Lung (tissue), 12 donors: ENCODE measurements around the gene LMNTD2. TPM values are rescaled to one million over a fixed set of nuclear protein-coding genes. Genes with fewer than 3 reads are reported as not detected.

Source experiments
- ATAC-seq: fragments of 200-7000 bp; cut with Tn5 transposase; one replicate; pipeline ENCODE4 v1.9.1; 2020; ENCODE audit warnings: moderate number of reproducible peaks; ENCODE audit not compliant: insufficient read depth, low FRiP score
- DNase-seq, 3 donors: peaks; one replicate each; pipeline ENCODE4 v3.0.0-alpha.2; 2013 to 2017
- H3K27ac ChIP-seq, 2 donors: one replicate each; pipeline ENCODE4 v1.5.1; 2013; ENCODE audit warnings: mild to moderate bottlenecking in 2 of 2, moderate library complexity in 2 of 2, control low read depth in 1 of 2, inconsistent platforms in 1 of 2, low read depth in 1 of 2, low read length in 1 of 2
- H3K27me3 ChIP-seq, 3 donors: one replicate each; pipeline ENCODE4 v1.5.1; 2013; ENCODE audit warnings: low read length in 2 of 3; ENCODE audit not compliant: control insufficient read depth in 3 of 3, insufficient read depth in 3 of 3
- H3K36me3 ChIP-seq, 4 donors: one replicate each; pipeline ENCODE4 v1.5.1; 2013; ENCODE audit warnings: low read length in 4 of 4, mild to moderate bottlenecking in 1 of 4, moderate library complexity in 1 of 4; ENCODE audit not compliant: control insufficient read depth in 4 of 4, insufficient read depth in 4 of 4
- H3K4me1 ChIP-seq, 5 donors: one replicate each; pipeline ENCODE4 v1.5.1; 2013; ENCODE audit warnings: low read length in 5 of 5, mild to moderate bottlenecking in 2 of 5, moderate library complexity in 1 of 5; ENCODE audit not compliant: control insufficient read depth in 5 of 5, insufficient read depth in 5 of 5
- H3K4me3 ChIP-seq: one replicate; pipeline ENCODE4 v1.5.1; 2013; ENCODE audit warnings: mild to moderate bottlenecking, control low read depth, moderate library complexity
- H3K9ac ChIP-seq, 2 donors: one replicate each; pipeline ENCODE4 v1.5.1; 2013; ENCODE audit warnings: low read length in 2 of 2, control low read depth in 1 of 2; ENCODE audit not compliant: insufficient read depth in 1 of 2
- H3K9me3 ChIP-seq, 4 donors: one replicate each; pipeline ENCODE4 v1.5.1; 2013; ENCODE audit warnings: low read length in 3 of 4, mild to moderate bottlenecking in 1 of 4, moderate library complexity in 1 of 4; ENCODE audit not compliant: control insufficient read depth in 4 of 4, insufficient read depth in 3 of 4
- WGBS, 2 donors: extraction: QIAGEN DNeasy Blood & Tissue Kit; methylation state at CpG; one replicate each; pipeline ENCODE4 v1.1.7; 2013; 5-methylcytosine and 5-hydroxymethylcytosine counted together
- polyA plus RNA-seq, 2 donors: library from polyadenylated mRNA; stranded (reverse); fragments of 200-250 nt; gene quantifications; one replicate each; pipeline ENCODE4 v1.2.1, GENCODE V29; 2013
- total RNA-seq, 2 donors: library from RNA; depleted of rRNA in 1 of 2; stranded (reverse); fragments of >200 nt in 1 of 2; gene quantifications; one replicate each; pipeline ENCODE4 v1.2.1, GENCODE V29; 2014 to 2021
- TF ChIP-seq, protein P1 (sequence below): IDR thresholded peaks from 2 replicates; pipeline ENCODE4 v1.5.1; 2012; ENCODE audit warnings: mild to moderate bottlenecking; ENCODE audit errors: control extremely low read depth, extremely low read depth
- donor health status: control.
- donor health status: control.
- donor health status: Bipolar disorder and iron deficiency.
- donor health status: healthy.
- donor health status: DM: yes; HTN: yes; CAD: no.

Gene LMNTD2
- total and polyA plus RNA-seq, 4 donors, result 2.3 to 9.7 (median 3.8) TPM

DNA sequence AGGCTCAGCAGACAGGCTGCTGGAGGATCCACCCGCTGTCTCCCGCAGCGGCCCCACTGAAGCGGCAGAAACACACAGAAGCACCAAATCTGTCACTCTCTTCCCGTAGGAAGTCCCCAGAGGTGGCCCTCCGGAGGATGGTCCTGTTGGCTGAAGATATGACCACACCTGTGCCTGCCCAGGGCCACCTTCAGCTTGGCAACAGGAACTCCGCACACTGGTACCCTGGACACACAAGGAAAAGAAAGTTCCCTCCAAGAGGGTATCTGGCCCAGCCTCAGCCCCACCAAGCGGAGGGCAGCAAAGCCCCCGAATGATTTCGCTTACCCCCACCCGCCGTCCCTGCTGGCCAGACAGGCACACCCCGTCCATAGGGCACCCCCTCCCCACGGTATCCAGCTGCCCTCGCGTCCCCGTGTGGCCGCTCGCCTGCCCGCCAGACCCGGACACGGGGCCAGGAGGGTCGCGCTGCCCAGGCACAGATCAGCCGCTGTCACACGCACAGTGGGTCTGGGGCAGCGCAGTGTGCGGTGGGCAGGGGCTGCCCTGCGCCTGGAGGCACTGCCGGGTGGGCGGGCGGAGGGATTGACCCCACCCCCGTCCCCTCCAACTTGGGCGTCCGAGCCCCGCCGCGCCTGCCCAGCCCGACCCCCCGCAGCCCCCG is 7.2 kb upstream of the LMNTD2 start:
- Histone ChIP-seq H3K27me3 (no peaks in the 10 kb centered on the region), H3K36me3 (peaks cover 0 to 9% (median 0%) of the 10 kb centered on the region in 4 donors), H3K9ac (no peak overlapping the region), H3K27ac (peak overlapping the region; percentile 76 to 86), H3K4me1 (peaks cover 0 to 21% (median 10%) of the 10 kb centered on the region in 5 donors), H3K9me3 (no peaks in the 10 kb centered on the region), H3K4me3 (peak overlapping the region; percentile 20)
- TF ChIP-seq, protein P1, sequence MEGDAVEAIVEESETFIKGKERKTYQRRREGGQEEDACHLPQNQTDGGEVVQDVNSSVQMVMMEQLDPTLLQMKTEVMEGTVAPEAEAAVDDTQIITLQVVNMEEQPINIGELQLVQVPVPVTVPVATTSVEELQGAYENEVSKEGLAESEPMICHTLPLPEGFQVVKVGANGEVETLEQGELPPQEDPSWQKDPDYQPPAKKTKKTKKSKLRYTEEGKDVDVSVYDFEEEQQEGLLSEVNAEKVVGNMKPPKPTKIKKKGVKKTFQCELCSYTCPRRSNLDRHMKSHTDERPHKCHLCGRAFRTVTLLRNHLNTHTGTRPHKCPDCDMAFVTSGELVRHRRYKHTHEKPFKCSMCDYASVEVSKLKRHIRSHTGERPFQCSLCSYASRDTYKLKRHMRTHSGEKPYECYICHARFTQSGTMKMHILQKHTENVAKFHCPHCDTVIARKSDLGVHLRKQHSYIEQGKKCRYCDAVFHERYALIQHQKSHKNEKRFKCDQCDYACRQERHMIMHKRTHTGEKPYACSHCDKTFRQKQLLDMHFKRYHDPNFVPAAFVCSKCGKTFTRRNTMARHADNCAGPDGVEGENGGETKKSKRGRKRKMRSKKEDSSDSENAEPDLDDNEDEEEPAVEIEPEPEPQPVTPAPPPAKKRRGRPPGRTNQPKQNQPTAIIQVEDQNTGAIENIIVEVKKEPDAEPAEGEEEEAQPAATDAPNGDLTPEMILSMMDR, result no peak
- ATAC-seq (peak; percentile 6), DNase-seq (no peak)
- WGBS, 2 donors, result 26 to 35% methylated on average over 31 to 41 of the region's 41 CpGs

DNA sequence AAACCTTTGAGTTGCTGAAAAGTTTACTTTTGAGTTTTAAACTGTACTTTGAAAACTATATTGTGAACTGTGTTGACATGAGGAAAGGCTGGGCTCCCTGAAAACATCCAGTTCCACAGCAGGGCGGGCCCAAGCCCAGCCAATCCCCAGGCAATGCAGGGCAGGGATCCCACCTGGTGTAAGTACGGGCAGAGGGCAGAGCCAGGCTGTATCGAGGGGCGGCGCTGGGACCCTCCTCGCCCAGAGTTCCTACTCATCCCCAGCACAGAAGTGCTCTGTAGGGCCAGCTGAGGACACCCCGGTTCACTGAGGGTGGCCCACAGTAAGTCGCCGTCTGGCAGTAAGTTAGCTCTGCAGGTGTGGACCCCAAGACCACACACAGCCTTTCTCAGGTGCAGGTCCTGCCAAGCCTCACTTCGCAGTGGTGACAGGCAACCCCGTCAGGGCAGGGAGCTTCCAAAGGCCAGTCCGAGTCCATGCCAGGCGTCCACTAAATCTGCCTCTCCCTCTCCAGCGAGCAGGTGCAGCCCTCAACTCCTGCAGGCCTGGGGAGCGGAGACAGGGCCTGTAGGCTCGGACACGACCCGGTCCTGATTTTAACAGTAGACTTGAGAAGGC is 6.6 kb upstream of the LMNTD2 start:
- TF ChIP-seq, protein P1, result no peak
- ATAC-seq (no peak), DNase-seq (no peak)
- Histone ChIP-seq H3K4me1 (peaks cover 0 to 24% (median 10%) of the 10 kb centered on the region in 5 donors), H3K36me3 (peaks cover 0 to 11% (median 0%) of the 10 kb centered on the region in 4 donors), H3K4me3 (no peak overlapping the region), H3K9me3 (no peaks in the 10 kb centered on the region), H3K27me3 (no peaks in the 10 kb centered on the region), H3K9ac (no peak overlapping the region), H3K27ac (peak overlapping the region in 1 of 2 donors; percentile 76)
- 79 to 84% methylated on average over 18 of the region's 18 CpGs for WGBS, 2 donors

DNA sequence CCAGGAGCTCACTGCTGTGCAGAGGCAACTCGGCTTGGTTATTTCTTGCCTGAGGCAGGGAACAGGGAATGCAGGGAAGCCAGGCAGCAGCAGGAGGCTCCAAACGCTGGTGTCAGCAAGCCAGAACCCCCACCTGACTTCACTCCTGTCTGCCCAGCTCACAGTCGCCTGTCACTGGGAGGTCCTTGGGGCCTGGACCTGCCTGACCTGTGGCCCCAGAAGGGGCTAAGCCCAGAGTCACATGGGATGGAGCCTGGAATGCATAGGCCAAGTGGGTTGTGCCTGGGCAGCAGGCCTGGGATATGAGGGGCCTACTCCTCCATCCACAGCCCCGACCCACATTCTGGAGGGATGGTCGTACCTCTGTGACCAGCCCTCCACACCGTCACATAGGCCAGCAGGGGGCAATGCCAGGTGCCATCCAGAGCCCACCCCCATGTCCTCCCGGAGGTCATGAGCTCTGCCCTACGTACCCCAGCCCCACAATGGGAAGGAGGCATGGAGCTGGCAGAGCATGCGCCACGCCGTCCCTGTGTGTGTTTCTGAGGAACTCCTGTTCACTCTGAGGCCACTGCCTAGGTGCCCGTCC is 5.5 kb upstream of the LMNTD2 start:
- ATAC-seq (no peak), DNase-seq (no peak)
- Histone ChIP-seq H3K4me3 (no peak overlapping the region), H3K4me1 (peaks cover 0 to 20% (median 10%) of the 10 kb centered on the region in 5 donors), H3K27me3 (no peaks in the 10 kb centered on the region), H3K9ac (no peak overlapping the region), H3K27ac (no peak overlapping the region), H3K36me3 (peaks cover 0 to 13% (median 0%) of the 10 kb centered on the region in 4 donors), H3K9me3 (no peaks in the 10 kb centered on the region)
- TF ChIP-seq, protein P1, result no peak
- WGBS, 2 donors, result 86% methylated on average over 12 of the region's 12 CpGs
